Measurements from ENCODE around the gene JAK3. TPM values are rescaled to one million over a fixed set of nuclear protein-coding genes. Genes with fewer than 3 reads are reported as not detected.

Gene JAK3
- total and polyA plus RNA-seq, 2 of the 13 experiments (the other 11 are each of a cell fraction or from before 2014, with no cell fraction given) = 3.4 to 18.6 TPM

GRCh38 chr19:17847538-17848366 lies at the start of gene JAK3 (continued):
- TF ChIP-seq ZHX2 (IDR thresholded peaks at IDR 0.05; ENCODE audit: low read depth) (0 out of 2 replicates have a peak, but pooled peaks have one; percentile 58), ZHX2 (CRISPR knock-in tag; IDR thresholded peaks at IDR 0.05; ENCODE audit: borderline replicate concordance) (no peak), ZNF121 (CRISPR knock-in tag; IDR thresholded peaks at IDR 0.05) (no peak), HNRNPLL (IDR thresholded peaks at IDR 0.05; ENCODE audit: low read depth, low read length, poor library complexity, severe bottlenecking) (peak; percentile 45), NONO (IDR thresholded peaks at IDR 0.05) (no peak), NONO (CRISPR knock-in tag; conservative IDR thresholded peaks at IDR 0.05) (no peak), ZNF337 (CRISPR knock-in tag; IDR thresholded peaks at IDR 0.05; ENCODE audit: borderline replicate concordance, low read depth) (no peak), RARG (CRISPR knock-in tag; IDR thresholded peaks at IDR 0.05; ENCODE audit: low read depth) (no peak), ZNF343 (CRISPR knock-in tag; IDR thresholded peaks at IDR 0.05) (0 out of 2 replicates have a peak, but pooled peaks have one; percentile 31), THAP7 (CRISPR knock-in tag; IDR thresholded peaks at IDR 0.05) (no peak), ZNF883 (CRISPR knock-in tag; IDR thresholded peaks at IDR 0.05; ENCODE audit: not compliant biosample characterization) (peak; percentile 64), ZNF3 (CRISPR knock-in tag; IDR thresholded peaks at IDR 0.05) (no peak), CBX2 (IDR thresholded peaks at IDR 0.05; ENCODE audit: low read depth, low read length) (no peak), CBX2 (CRISPR knock-in tag; IDR thresholded peaks at IDR 0.05; ENCODE audit: low read depth) (0 out of 2 replicates have a peak, but pooled peaks have one; percentile 23), PAWR (CRISPR knock-in tag; IDR thresholded peaks at IDR 0.05; ENCODE audit: borderline replicate concordance) (no peak)
- TF ChIP-seq, protein P1, sequence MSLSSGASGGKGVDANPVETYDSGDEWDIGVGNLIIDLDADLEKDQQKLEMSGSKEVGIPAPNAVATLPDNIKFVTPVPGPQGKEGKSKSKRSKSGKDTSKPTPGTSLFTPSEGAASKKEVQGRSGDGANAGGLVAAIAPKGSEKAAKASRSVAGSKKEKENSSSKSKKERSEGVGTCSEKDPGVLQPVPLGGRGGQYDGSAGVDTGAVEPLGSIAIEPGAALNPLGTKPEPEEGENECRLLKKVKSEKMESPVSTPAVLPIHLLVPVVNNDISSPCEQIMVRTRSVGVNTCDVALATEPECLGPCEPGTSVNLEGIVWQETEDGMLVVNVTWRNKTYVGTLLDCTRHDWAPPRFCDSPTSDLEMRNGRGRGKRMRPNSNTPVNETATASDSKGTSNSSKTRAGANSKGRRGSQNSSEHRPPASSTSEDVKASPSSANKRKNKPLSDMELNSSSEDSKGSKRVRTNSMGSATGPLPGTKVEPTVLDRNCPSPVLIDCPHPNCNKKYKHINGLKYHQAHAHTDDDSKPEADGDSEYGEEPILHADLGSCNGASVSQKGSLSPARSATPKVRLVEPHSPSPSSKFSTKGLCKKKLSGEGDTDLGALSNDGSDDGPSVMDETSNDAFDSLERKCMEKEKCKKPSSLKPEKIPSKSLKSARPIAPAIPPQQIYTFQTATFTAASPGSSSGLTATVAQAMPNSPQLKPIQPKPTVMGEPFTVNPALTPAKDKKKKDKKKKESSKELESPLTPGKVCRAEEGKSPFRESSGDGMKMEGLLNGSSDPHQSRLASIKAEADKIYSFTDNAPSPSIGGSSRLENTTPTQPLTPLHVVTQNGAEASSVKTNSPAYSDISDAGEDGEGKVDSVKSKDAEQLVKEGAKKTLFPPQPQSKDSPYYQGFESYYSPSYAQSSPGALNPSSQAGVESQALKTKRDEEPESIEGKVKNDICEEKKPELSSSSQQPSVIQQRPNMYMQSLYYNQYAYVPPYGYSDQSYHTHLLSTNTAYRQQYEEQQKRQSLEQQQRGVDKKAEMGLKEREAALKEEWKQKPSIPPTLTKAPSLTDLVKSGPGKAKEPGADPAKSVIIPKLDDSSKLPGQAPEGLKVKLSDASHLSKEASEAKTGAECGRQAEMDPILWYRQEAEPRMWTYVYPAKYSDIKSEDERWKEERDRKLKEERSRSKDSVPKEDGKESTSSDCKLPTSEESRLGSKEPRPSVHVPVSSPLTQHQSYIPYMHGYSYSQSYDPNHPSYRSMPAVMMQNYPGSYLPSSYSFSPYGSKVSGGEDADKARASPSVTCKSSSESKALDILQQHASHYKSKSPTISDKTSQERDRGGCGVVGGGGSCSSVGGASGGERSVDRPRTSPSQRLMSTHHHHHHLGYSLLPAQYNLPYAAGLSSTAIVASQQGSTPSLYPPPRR (CRISPR knock-in tag; IDR thresholded peaks at IDR 0.05; ENCODE audit: borderline replicate concordance) = 0 out of 2 replicates have a peak, but pooled peaks have one; percentile 58
